Measurements from ENCODE around the gene NPC1L1. TPM values are rescaled to one million over a fixed set of nuclear protein-coding genes. Genes with fewer than 3 reads are reported as not detected.

NPC1L1 gene
- total and polyA plus RNA-seq, 9 donors: 0.05 to 0.28 (median 0.22) TPM

DNA sequence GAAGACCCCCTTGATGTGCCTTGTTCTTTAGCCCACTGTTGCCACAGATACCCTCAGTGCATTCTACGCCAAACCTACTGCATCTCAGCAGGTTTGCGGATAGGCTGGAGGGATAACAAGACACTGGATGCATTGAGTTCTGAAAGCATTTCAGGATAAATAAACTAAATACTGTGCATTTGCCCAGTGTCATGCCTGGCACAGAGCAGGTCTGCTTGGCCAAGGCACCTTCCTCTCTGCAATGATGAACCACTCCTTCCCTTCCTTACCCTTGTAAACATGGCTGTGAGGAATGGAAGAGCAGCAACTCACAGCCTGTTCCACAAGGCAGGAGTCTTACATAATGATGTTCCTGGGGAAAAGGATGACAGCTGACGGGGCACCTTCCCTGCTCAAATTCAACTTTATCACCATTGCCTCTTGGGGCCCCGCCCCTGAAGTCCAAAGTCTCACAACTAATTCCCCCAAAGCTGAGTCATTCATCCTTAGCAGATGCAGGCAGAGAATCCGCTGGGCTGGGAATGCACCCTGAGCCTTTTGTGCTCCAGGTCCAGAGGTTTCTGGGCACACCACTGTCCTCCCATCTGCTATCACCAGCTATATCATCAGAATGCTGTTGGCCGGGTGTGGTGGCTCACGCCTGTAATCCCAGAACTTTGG, 21.0 kb upstream of the NPC1L1 start:
- no peak for TF ChIP-seq POLR2A (IDR thresholded peaks at IDR 0.05)
- TF ChIP-seq, protein P1, sequence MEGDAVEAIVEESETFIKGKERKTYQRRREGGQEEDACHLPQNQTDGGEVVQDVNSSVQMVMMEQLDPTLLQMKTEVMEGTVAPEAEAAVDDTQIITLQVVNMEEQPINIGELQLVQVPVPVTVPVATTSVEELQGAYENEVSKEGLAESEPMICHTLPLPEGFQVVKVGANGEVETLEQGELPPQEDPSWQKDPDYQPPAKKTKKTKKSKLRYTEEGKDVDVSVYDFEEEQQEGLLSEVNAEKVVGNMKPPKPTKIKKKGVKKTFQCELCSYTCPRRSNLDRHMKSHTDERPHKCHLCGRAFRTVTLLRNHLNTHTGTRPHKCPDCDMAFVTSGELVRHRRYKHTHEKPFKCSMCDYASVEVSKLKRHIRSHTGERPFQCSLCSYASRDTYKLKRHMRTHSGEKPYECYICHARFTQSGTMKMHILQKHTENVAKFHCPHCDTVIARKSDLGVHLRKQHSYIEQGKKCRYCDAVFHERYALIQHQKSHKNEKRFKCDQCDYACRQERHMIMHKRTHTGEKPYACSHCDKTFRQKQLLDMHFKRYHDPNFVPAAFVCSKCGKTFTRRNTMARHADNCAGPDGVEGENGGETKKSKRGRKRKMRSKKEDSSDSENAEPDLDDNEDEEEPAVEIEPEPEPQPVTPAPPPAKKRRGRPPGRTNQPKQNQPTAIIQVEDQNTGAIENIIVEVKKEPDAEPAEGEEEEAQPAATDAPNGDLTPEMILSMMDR (IDR thresholded peaks at IDR 0.05): no peak
- no peak for TF ChIP-seq EP300 (IDR thresholded peaks at IDR 0.05)
- Histone ChIP-seq H3K36me3 (no peaks in the 10 kb centered on the region), H3K4me3 (no peak overlapping the region), H3K27me3 (no peaks in the 10 kb centered on the region), H3K4me1 (ENCODE audit: insufficient read depth) (no peaks in the 10 kb centered on the region), H3K9me3 (no peaks in the 10 kb centered on the region), H3K27ac (no peak overlapping the region)
- intact Hi-C loops (cut with DNase I): loop anchor here in 2 of 4 donors (10.0 kb wide), 1 partner anchor 317 kb away; no protein-coding TSS in a partner anchor
- DNase-seq: no peak
- 74 to 82% (median 75%) methylated on average over 7 of the region's 7 CpGs for WGBS, 3 donors

DNA sequence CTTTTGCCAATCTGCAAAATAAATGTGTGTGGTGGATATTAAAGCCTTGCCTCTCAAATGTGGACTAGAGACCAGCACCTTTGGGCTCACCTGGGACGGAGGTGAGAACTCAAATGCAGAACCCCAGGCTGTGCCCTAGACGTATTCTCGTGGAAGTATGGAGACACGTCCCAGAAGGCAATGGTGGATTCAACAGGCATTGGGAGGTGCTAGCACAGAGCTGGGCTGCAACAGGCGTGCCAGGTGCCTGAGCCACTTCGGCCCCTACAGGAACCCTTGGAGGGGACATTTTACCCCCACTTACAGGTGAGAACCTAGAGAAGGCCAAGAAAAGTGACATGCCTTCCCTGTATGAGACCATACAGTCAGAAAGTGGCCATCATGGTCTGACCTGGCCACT, 20.4 kb upstream of the NPC1L1 start:
- no peak for DNase-seq
- H3K36me3 ChIP-seq: no peaks in the 10 kb centered on the region
- no peaks in the 10 kb centered on the region for H3K9me3 ChIP-seq
- H3K4me1 ChIP-seq (ENCODE audit: insufficient read depth): no peaks in the 10 kb centered on the region
- H3K27me3 ChIP-seq: no peaks in the 10 kb centered on the region
- H3K4me3 ChIP-seq: no peak overlapping the region
- no peak overlapping the region for H3K27ac ChIP-seq
- 79 to 87% (median 84%) methylated on average over 6 of the region's 6 CpGs for WGBS, 3 donors
- TF ChIP-seq, protein P1 (IDR thresholded peaks at IDR 0.05): no peak
- no peak for TF ChIP-seq EP300 (IDR thresholded peaks at IDR 0.05)
- no peak for TF ChIP-seq POLR2A (IDR thresholded peaks at IDR 0.05)
- intact Hi-C loops (cut with DNase I): loop anchor here in 2 of 4 donors (10.0 kb wide), 1 partner anchor 317 kb away; no protein-coding TSS in a partner anchor

DNA sequence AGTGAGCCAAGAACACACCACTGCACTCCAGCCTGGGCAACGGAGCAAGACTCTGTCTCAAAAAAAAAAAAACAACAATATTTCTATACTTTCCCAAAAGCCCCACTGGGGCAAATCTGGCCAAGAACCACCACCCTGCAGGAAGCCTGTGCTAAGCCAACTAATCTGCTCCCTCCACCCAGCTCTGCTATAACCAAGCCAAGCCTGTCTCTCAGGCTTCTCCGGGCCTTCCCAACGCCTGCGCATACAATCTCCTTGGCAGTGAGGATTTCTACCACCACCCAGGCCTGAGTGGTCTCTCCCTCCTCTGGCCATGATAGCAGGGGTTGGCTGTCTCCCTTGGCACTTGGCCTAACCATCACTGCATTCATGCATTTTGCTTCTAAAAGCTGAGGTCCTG, 18.4 kb upstream of the NPC1L1 start:
- no peak overlapping the region for H3K4me3 ChIP-seq
- no peaks in the 10 kb centered on the region for H3K4me1 ChIP-seq (ENCODE audit: insufficient read depth)
- H3K27ac ChIP-seq: no peak overlapping the region
- DNase-seq: no peak
- no peaks in the 10 kb centered on the region for H3K36me3 ChIP-seq
- no peaks in the 10 kb centered on the region for H3K9me3 ChIP-seq
- intact Hi-C loops (cut with DNase I): no loop called here
- WGBS, 3 donors: 82 to 90% (median 88%) methylated on average over 4 of the region's 4 CpGs
- H3K27me3 ChIP-seq: no peaks in the 10 kb centered on the region
- TF ChIP-seq POLR2A (IDR thresholded peaks at IDR 0.05): no peak
- TF ChIP-seq, protein P1 (IDR thresholded peaks at IDR 0.05): no peak
- TF ChIP-seq EP300 (IDR thresholded peaks at IDR 0.05): no peak

DNA sequence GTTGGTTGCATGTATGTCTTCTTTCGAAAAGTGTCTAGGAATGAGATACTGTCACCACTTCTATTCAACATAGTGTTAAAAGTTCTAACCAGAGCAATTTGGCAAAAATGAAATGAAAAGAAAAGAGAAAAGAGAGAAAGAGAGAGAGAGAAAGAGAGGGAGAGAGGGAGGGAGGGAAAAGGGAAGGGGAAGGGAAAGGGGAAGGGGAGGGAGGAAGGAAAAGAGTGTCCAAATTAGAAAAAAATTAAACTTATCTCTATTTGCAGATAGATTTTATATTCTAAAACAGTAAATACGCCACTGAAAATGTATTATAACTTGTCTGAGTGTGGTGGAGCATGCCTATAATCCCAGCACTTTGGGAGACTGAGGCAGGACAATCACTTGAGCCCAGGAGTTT, 16.4 kb upstream of the NPC1L1 start:
- no peak for DNase-seq
- intact Hi-C loops (cut with DNase I): no loop called here
- Histone ChIP-seq H3K9me3 (no peaks in the 10 kb centered on the region), H3K27me3 (no peaks in the 10 kb centered on the region), H3K27ac (no peak overlapping the region), H3K4me3 (no peak overlapping the region), H3K36me3 (no peaks in the 10 kb centered on the region), H3K4me1 (ENCODE audit: insufficient read depth) (no peaks in the 10 kb centered on the region)
- 83 to 86% (median 84%) methylated on average over 2 of the region's 2 CpGs for WGBS, 3 donors
- TF ChIP-seq EP300 (IDR thresholded peaks at IDR 0.05) (no peak), POLR2A (IDR thresholded peaks at IDR 0.05) (no peak)
- TF ChIP-seq, protein P1 (IDR thresholded peaks at IDR 0.05): no peak

All from ovary (tissue), 9 donors.